Fibroblast of skin of abdomen (primary cell): ENCODE data around the gene DYNC1I2.
"Not testable (repeated sequence)": the region's sequence is repeated elsewhere in the genome, so short reads cannot be mapped to it uniquely, and the experiment has no call there.

Experiments
- DNase-seq: peaks from one replicate; pipeline ENCODE4 v3.0.0-alpha.2; 2013

Gene DYNC1I2

DNA sequence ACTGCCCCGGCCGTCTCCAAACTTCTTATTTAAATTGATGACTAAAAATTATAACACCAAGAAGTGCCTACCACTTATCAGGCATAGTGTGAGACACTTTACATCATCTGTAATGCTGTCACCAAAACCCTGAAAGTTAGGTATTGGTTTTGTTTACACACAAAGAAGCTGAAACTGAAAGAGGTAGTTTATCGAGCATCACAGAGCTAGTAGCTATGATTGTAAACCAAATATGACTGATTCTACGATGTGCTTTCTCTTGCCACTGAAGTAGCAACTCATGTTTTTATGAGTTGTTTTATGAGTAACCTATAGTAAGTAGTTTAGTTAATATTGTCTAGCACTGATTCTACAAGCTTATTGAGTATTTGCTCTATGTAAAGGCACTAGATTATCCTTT, 31.5 kb downstream of the DYNC1I2 start:
- DNase-seq, result no peak

DNA sequence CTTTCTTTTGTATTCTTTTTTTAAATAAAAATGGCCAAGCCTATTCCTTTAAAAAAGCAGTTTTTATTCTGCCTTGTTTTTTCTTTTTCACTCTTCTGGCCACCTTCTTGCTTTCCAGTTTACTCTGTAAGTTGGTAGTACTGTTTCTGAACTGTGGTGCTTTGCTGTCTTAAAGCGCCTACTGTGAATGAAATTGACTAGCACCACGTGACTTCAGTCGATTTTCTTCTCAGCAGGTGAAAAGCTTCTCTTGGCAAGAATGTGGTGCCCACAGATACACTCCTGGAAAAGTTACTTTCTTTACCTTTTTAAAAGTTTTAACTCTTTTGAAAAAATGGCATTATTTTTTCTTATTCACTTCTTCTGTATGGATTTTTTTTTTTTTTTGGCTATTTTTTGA, 32.4 kb downstream of the DYNC1I2 start:
- DNase-seq, result no peak

DNA sequence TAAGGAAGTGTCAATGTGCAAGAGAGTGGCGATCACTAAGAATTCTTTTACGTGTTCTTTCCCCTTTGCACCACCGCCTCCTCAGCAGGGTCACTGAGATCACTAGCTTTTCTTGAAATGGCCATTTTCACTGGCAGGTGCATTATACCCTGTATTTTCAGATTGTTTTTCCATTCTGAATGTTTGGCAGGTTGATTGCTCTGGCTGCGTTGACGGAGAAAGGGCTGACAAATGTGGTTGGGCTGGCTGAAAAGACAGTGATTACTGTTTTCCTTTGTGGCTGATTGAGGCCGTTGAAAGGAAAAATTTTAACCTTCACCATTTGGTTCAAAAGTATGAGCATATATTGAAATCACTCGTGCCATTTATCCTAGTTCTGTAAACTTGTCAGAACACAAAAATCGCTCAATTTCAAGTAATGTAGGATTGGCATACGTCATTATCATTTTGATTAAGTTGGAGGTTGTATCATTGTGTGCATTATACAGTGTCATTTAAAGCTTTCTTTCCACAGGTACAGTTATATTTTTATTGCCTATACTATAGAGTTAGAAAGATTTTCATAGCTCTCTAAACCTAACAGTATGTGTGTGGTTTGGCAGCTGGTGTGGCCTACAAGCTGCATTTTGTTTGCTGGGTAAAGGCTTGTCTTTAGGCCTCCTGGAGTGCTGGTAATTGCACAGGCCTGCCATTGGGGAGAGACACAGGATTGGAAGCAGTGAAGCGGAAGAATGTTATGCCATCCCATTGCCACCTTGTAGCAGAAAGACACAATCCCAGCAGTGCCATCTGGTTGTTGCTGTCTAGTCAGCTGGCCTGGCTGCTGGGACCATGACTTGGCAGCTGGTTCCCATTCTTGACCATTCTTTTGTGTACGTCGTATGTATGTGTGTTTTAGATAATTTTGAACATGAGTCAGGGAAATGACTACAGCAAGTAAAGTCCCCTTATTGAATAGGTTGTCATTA, 36.7 kb downstream of the DYNC1I2 start:
- DNase-seq, result peak; percentile 15

DNA sequence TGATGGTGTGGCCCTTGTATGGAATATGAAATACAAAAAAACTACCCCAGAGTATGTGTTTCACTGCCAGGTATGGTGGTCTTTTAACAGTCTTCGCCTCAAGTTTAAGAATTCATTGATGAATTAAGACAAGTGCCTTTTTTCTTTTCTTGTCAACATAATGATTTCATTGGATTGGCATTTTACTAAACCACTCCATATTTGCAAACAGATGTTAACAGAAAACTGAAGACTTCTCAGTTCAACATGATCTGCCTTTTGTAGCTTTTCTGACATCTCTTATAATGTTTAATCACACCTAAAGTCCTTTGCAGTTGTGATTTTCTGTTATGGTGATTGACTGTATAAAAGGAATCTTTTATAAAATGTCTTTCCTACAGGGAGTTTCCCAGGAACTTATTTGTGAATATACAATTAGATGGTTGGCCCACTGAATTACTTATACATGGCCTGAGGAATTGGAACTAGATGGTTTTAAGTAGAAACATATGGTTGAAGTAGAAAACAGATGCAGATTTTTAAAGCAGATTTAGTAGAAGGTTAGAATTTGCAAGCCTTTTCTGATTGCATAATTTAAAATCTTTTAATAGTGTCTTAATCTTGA, 39.7 kb downstream of the DYNC1I2 start:
- peak; percentile 53 for DNase-seq

DNA sequence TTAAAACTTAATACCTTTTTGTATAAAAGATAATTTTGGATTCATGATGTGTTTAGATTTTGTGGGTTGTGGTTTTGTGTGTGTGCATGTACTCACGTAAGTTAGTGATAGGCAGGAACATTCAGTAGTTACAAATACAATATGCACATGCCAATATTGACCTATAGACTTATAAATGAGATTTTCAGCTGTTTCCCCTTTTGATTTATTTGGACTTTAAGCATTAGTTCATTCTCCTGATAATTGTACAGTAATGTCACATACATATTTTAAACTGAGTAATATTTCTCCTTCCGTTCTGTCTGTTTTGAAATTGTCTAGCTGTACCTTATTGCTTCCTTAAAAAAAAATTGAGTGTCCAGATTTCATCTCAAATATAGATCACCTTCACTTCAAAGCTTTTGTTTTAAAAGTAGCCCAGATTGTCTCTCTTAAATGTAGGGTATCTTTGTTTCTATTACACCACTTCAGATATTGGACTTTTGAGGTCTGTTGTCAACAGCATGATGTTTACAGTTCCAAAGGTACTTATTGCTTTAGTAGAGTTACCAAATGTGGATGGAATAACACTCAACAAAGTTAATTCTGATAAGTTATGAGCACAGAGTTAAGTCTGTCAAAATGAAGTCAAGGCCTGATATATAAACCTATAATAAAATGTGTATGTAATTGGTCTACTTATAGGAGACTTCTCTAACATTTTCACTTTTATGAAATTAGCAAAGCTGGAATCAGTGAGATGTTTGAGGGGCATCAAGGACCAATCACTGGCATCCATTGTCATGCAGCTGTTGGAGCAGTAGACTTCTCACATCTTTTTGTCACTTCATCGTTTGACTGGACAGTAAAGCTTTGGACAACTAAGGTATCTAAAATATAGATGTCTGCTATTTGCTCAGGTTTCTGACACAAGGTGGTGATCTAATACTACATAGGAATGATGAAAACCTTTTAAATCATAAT, 42.0 kb downstream of the DYNC1I2 start:
- no peak for DNase-seq

DNA sequence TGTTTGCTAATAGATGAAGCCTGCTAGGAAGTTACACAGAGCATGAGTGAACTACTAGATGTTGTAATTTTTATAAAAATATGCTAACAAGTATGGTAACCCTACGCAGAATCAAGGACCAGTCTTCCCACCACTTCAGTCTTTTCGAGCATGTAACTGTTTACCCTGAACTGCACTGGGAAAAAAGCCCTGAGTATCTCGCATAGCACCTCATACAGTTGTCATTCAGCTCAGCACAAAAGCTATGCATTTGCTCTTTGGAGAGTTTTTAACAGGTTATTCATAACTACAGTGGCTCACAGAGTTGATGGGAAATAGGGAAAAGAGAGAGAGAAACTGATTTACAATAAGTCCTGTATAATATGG, 42.7 kb downstream of the DYNC1I2 start:
- DNase-seq, result no peak

DNA sequence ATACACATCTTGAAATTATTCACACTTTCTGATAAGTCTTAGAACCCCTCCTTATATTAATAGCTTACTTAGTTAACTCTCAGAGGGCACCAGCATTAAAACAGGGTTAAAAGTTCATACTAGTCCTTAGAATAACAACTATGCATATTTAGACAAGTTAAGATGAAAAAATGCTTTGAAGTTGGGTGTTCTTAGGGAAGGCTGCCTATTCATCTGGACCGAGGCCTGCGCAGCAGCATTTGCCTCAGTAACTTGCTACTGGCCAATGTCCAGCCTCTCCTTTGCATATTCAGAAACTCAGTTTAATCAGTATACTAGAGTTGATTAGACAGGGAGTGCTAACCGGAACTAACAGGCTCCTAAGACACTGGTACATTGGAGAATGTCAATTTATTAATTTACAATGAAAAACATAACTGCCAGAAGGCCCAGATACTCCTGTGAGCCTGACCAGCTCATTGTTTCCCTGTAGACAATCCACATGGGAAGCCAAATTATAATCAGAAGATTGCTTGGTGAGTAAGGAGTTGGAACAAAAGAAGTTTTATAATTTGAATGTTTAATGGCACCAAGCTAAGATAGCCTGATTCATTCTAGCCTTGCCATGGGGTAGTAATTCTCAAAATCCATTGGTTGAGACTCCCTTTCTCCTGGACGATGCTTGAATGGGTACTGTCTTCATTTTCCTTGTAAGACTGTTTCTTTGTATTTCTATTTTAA, 48.9 kb downstream of the DYNC1I2 start:
- no peak for DNase-seq

DNA sequence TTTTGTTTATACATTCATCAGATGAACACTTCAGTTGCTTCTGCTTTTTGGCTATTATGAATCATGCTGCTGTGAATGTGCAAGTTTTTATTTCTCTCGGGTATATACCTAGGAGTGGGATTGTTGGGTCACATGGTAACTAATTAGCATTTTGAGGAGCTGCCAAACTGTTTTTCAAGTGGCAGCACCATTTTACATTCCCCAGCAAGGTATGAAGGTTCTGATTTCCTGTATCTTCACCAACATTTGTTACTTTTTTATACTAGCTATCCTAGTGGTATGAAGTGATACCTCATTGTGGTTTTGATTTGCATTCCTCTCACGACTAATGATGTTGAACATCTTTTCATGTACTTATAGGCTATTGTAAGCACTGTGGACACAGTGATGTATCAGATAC, 53.9 kb downstream of the DYNC1I2 start:
- DNase-seq, result peak; percentile 57

DNA sequence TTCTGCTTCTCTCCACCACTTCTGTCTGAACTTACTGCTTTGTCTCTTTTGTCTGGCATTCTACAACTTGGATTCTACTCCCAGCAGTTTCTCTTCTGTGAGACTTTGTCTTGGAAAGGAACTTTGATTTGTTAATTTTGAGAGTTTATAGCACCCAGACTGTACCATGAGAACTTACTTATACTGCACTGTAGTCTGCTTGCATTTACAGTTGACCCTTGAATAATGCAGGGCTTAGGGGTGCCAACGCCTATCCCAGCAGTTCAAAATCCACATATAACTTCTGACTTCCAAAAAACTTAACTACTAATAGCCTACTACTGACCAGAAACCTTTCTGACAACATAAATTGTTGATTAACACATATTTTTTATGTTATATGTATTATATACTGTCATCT, 55.5 kb downstream of the DYNC1I2 start:
- no peak for DNase-seq

DNA sequence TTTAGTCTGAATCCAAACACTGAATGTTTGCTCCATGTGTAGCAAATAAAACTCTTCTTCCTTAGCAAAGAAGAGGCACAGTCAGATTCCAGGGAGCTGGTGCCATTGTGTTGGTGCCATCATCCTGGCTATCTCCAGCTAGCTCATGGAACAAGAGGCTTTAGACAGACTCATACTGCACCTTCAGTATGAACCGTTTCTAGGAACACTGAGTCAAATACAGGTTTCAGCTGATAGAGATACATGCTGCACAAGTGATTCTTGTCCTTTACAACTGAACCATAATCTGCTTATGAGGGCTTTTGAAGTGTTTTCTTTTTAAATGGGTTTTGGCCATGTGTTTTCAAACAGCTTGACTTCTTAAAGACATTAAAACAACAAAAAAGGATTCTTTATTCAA, 57.9 kb downstream of the DYNC1I2 start:
- no peak for DNase-seq

DNA sequence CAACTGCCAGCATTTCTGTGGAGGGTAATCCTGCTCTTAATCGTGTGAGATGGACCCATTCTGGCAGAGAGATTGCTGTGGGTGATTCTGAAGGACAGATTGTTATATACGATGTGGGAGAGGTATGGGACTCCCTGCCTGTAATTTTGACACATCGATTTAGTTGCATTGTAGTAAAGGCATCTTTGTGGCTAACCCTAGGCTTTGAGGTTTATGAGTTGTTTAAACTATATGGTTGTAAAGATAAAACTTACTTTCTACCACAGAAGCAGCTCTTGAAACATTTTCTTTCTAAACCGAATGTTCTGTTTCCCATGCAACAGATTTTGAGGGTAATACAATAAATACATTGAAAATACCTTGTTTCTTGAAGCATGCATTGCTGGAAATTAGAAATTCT, 58.5 kb downstream of the DYNC1I2 start:
- DNase-seq, result no peak

DNA sequence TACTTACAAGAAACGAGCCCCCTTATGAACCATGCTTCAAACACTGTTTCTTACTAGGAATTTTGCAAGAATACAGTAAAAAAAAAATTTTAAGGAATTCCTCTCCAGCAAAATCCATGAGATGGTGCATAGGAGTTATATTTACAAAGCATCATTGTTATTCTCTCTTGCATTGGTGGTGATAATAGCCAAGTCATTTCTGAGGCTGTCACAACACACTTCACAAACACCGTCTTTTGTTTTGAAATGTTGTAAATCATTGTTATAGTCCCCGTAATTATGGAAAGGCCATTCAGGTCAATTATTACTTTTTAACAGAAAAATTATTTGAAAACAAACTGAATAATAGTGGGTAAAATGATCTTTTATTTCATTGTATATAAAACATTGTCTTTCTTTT, 60.1 kb downstream of the DYNC1I2 start:
- no peak for DNase-seq

DNA sequence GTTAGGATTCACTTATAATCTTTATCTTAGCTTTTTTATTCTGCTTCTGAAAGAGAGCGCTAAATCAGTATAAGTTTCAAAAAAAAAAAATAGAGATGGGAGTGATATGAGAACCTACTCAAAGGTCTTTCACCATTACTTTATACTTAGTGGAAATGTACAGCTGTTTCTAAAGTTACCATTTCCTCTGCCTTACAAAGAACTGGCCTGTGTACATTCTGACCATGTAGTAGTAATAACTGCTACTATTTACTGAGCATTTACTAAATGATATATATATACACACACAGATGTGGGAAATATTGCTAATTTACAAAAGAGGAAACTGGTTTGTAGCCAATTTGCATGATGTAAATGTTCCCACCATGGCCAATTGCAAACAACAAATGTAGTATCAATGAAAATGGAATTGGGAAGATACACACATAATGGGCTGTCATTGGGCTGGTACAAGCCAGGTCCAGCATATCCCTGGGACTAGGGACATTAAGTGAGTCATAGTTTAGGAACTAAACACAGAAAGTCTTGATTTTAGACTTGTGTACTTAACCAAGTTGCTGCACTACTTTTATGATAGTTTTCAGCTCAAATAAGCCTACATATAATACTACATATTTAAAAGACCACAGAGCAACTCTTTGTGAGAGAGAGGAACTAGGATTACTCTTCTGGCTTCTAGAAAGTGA, 67.1 kb downstream of the DYNC1I2 start:
- no peak for DNase-seq

DNA sequence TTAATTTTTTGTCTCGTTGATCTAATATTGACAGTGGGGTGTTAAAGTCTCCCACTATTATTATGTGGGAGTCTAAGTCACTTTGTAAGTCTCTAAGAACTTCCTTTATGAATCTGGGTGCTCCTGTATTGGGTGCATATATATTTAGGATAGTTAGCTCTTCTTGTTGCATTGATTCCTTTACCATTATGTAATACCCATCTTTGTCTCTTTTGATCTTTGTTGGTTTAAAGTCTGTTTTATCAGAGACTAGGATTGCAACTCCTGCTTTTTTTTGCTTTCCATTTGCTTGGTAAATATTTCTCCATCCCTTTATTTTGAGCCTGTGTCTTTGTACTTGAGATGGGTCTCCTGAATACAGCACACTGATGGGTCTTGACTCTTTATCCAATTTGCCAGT, 71.5 kb downstream of the DYNC1I2 start:
- not testable (repeated sequence) for DNase-seq

DNA sequence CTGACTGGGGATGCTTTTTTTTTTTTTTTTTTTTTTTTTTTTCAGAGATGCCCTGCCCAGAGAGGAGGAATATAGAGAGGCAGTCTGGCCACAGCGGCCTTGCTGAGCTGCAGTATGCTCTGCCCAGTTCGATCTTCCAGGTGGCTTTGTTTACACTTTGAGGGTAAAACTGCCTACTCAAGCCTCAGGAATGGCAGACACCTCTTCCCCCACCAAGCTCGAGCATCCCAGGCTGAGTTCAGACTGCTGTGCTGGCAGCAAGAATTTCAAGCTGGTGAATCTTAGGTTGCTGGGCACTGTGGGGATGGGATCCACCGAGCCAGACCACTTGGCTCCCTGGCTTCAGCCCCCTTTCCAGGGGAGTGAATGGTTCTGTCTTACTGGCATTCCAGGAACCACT, 73.9 kb downstream of the DYNC1I2 start:
- not testable (repeated sequence) for DNase-seq

DNA sequence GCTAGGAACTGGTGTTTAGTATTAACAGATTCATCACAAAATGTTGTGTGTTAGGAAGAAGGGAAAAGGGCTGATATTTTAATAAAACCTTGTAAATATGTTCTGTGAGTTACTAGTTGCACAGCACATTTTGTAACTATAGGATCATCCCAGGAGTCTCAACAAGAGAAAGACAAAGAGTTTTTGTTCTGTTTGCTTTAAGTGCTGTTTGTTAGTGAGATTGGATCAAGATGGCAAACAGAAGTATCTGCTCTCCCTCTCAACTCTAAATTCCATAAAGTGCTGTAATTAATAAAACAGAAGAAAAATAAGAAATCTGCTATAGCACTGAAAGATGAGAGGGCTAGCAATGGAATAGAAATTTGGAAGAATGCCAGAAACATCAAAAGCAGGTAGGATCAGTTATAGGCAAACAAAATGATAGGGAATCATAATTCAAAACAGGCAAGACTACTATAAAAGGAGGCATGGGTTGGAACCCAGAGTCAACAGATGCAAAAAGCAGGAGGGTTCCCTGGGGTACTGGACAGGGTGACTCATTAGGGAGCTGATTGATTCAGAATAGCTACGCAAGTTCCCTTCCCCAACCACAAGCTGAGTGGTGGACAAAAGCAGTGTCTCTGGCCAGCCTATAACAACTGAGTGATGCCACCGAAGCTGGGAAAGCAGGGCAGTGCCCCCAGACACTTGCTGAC, 75.8 kb downstream of the DYNC1I2 start:
- DNase-seq, result peak; percentile 49

DNA sequence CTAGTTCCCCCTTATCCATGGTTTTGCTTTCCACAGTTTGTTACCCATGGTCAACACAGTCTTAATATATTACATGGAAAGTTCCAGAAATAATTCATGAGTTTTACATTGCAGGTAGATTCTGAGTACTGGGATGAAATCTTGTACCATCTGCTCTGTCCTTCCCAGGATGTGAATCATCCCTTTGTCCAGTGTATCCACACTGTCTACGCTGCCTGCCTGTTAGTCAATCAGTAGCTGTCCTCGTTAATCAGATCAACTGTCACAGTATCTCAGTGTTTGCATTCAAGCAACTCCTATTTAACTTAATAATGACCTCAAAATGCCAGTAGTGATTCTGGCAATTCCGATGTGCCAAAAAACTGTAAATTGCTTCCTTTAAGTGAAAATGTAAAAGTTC, 76.3 kb downstream of the DYNC1I2 start:
- DNase-seq, result peak; percentile 3

DNA sequence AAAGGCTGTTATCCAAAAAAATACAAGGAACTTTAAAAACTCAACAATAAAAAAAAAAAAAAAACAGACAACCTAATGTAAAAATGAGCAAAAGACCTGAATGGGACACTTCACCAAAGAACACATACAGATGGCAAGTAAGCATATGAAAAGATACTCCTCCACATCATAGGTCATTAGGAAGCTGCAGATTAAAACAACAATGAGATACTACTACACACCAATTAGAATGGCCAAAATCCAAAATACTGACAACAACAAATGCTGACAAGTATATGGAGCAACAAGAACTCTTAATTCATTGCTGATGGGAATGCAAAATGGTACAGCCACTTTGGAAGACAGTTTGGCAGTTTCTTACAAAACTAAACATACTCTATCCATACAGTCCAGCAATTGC, 84.2 kb downstream of the DYNC1I2 start:
- no peak for DNase-seq

DNA sequence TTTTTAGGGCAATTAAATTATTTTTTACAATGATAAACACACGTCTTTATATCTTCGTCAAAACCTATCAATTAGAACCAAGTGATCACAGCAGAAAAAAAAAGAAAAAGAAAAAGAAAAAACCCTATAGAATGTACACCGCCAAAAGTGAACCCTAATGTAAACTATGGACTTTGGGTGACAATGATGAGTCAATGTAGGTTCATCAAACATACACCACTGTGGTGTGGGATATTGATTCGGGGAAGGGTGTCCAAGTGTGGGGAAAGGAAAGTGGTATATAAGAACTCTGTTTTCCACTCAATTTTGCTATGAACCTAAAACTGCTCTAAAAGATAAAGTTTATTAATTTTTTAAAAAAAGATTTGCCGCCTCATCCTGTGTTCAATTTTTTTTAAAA, 85.1 kb downstream of the DYNC1I2 start:
- no peak for DNase-seq

DNA sequence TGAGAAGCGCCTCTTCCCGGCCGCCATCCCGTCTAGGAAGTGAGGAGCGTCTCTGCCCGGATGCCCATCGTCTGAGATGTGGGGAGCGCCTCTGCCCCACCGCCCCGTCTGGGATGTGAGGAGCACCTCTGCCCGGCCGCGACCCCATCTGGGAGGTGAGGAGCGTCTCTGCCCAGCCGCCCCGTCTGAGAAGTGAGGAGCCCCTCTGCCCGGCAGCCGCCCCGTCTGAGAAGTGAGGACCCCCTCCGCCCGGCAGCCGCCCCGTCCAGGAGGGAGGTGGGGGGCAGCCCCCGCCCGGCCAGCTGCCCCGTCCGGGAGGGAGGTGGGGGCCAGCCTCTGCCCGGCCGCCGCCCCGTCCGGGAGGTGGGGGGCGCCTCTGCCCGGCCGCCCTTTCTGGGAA, 87.3 kb downstream of the DYNC1I2 start:
- not testable (repeated sequence) for DNase-seq

DNA sequence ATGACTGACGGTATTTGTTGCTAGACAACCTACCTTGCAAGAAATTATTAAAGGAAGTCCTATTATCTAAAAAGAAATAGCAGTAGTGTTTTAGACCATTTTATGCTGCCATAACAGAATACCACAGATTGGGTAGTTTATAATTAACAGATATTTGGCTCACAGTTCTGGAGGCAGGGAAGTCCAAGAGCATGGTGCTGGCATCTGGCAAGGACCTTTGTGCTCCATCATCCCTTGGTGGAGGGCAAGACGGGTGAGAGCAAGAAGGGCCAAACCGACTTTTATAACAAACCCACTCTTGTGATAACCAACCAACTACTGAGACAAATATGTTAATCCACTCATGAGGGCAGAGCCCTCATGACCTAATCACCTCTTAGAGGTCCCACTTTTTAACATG, 91.2 kb downstream of the DYNC1I2 start:
- DNase-seq, result no peak
